Measurements from ENCODE around the gene PRKAG3.

The PRKAG3 gene

GRCh38 chr2:218814540-218815243 lies 16.9 kb downstream of the PRKAG3 start:
- no peak for DNase-seq (ENCODE audit: low read depth in 2 of 2)

- DNase-seq (ENCODE audit: low read depth in 2 of 2) = no peak
These were observed 17.7 kb downstream of the PRKAG3 start for GRCh38 chr2:218813771-218814460.

- DNase-seq (ENCODE audit: low read depth in 2 of 2) = no peak
These were observed 18.7 kb downstream of the PRKAG3 start for GRCh38 chr2:218812861-218813260.

- DNase-seq (ENCODE audit: low read depth in 2 of 2) = no peak
These were observed 19.3 kb downstream of the PRKAG3 start for GRCh38 chr2:218812096-218812815.

GRCh38 chr2:218811382-218811781 lies 20.2 kb downstream of the PRKAG3 start:
- no peak for DNase-seq (ENCODE audit: low read depth in 2 of 2)

GRCh38 chr2:218810256-218810655 lies 21.3 kb downstream of the PRKAG3 start:
- DNase-seq (ENCODE audit: low read depth in 2 of 2) = no peak

GRCh38 chr2:218809515-218809914 lies 22.1 kb downstream of the PRKAG3 start:
- DNase-seq (ENCODE audit: low read depth in 2 of 2) = no peak

- DNase-seq (ENCODE audit: low read depth in 2 of 2) = no peak
These were observed 24.0 kb downstream of the PRKAG3 start for GRCh38 chr2:218807626-218808025.

GRCh38 chr2:218806346-218806978 lies 25.1 kb downstream of the PRKAG3 start:
- DNase-seq (ENCODE audit: low read depth in 2 of 2) = no peak

GRCh38 chr2:218805627-218806026 lies 26.0 kb downstream of the PRKAG3 start:
- no peak for DNase-seq (ENCODE audit: low read depth in 2 of 2)

- DNase-seq (ENCODE audit: low read depth in 2 of 2) = no peak
These were observed 26.8 kb downstream of the PRKAG3 start for GRCh38 chr2:218804817-218805216.

GRCh38 chr2:218802386-218802994 lies 29.1 kb downstream of the PRKAG3 start:
- DNase-seq (ENCODE audit: low read depth in 2 of 2) = no peak

- no peak for DNase-seq (ENCODE audit: low read depth in 2 of 2)
These were observed 31.6 kb downstream of the PRKAG3 start for GRCh38 chr2:218799990-218800389.

- DNase-seq (ENCODE audit: low read depth in 2 of 2) = no peak
These were observed 32.7 kb downstream of the PRKAG3 start for GRCh38 chr2:218798767-218799504.

GRCh38 chr2:218796691-218797090 lies 34.9 kb downstream of the PRKAG3 start:
- no peak for DNase-seq (ENCODE audit: low read depth in 2 of 2)

- DNase-seq (ENCODE audit: low read depth in 2 of 2) = no peak
These were observed 39.2 kb downstream of the PRKAG3 start for GRCh38 chr2:218792433-218792832.

- no peak for DNase-seq (ENCODE audit: low read depth in 2 of 2)
These were observed 42.9 kb downstream of the PRKAG3 start for GRCh38 chr2:218788529-218789255.

- no peak for DNase-seq (ENCODE audit: low read depth in 2 of 2)
These were observed 45.5 kb downstream of the PRKAG3 start for GRCh38 chr2:218786133-218786532.

GRCh38 chr2:218785103-218785502 lies 46.5 kb downstream of the PRKAG3 start:
- DNase-seq (ENCODE audit: low read depth in 2 of 2) = no peak

- no peak for DNase-seq (ENCODE audit: low read depth in 2 of 2)
These were observed 47.9 kb downstream of the PRKAG3 start for GRCh38 chr2:218783688-218784087.

- no peak for DNase-seq (ENCODE audit: low read depth in 2 of 2)
These were observed 49.1 kb downstream of the PRKAG3 start for GRCh38 chr2:218782528-218782844.
